ENCODE results near the gene ITGA1.

ITGA1 gene

DNA sequence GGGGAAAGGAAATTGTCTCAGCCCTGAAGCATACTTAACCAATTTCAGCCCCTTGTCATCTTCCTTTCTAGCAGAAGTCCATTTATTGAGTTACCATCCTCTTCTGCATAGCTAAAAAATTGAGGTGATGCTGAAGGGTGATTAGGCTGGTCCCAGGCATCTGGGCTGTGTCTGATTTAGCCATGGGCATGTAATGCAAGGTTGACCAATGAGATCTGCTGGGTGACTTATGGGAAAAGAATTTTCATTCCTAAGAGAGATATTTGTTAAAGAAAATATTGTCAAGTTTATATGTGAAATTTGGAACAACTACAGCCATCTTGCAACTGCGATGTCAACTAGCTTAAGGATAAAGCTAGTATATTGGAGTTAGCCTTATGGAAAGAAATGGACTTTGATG is 206.6 kb downstream of the ITGA1 start:
- no peaks in the 10 kb centered on the region for H3K9me3 Mint-ChIP-seq
- H3K4me1 Mint-ChIP-seq (ENCODE audit: low read depth in 2 of 2) = no peaks in the 10 kb centered on the region
- H3K4me3 Mint-ChIP-seq = no peak overlapping the region
- DNase-seq = no peak
- no peak for ATAC-seq (replicated peaks)
- no peaks in the 10 kb centered on the region for H3K36me3 Mint-ChIP-seq (ENCODE audit: insufficient read depth)
- H3K27me3 Mint-ChIP-seq = peaks cover 17% of the 10 kb centered on the region in 2 donors
- H3K27ac Mint-ChIP-seq = no peak overlapping the region

GRCh38 chr5:52995095-52995494 is 207.4 kb downstream of the ITGA1 start:
- Mint-ChIP-seq H3K4me1 (ENCODE audit: low read depth in 2 of 2) (no peaks in the 10 kb centered on the region), H3K27ac (no peak overlapping the region)
- no peak for ATAC-seq (replicated peaks)

GRCh38 chr5:52995914-52996313 is 208.2 kb downstream of the ITGA1 start:
- Mint-ChIP-seq H3K36me3 (ENCODE audit: insufficient read depth) (no peaks in the 10 kb centered on the region), H3K4me1 (ENCODE audit: low read depth in 2 of 2) (no peaks in the 10 kb centered on the region), H3K4me3 (no peak overlapping the region), H3K27ac (no peak overlapping the region), H3K9me3 (no peaks in the 10 kb centered on the region), H3K27me3 (peaks cover 11 to 12% of the 10 kb centered on the region in 2 donors)
- DNase-seq = no peak
- no peak for ATAC-seq (replicated peaks)

More at GRCh38 chr5:52995095-52995494, 207.4 kb downstream of the ITGA1 start:
- H3K4me3 Mint-ChIP-seq = no peak overlapping the region
- peaks cover 13 to 15% of the 10 kb centered on the region in 2 donors for H3K27me3 Mint-ChIP-seq
- no peaks in the 10 kb centered on the region for H3K9me3 Mint-ChIP-seq
- H3K36me3 Mint-ChIP-seq (ENCODE audit: insufficient read depth) = no peaks in the 10 kb centered on the region
- DNase-seq = no peak

GRCh38 chr5:52996979-52997378 is 209.3 kb downstream of the ITGA1 start:
- no peaks in the 10 kb centered on the region for H3K4me1 Mint-ChIP-seq (ENCODE audit: low read depth in 2 of 2)
- ATAC-seq (replicated peaks) (no peak), DNase-seq (no peak)
- H3K9me3 Mint-ChIP-seq = no peaks in the 10 kb centered on the region
- no peaks in the 10 kb centered on the region for H3K36me3 Mint-ChIP-seq (ENCODE audit: insufficient read depth)
- H3K27me3 Mint-ChIP-seq = peaks cover 10 to 11% of the 10 kb centered on the region in 2 donors
- H3K27ac Mint-ChIP-seq = no peak overlapping the region
- H3K4me3 Mint-ChIP-seq = no peak overlapping the region

- no peak overlapping the region for H3K27ac Mint-ChIP-seq
- DNase-seq (no peak), ATAC-seq (replicated peaks) (no peak)
- no peak overlapping the region for H3K4me3 Mint-ChIP-seq
- peaks cover 6 to 7% of the 10 kb centered on the region in 2 donors for H3K27me3 Mint-ChIP-seq
- no peaks in the 10 kb centered on the region for H3K4me1 Mint-ChIP-seq (ENCODE audit: low read depth in 2 of 2)
- no peaks in the 10 kb centered on the region for H3K9me3 Mint-ChIP-seq
- no peaks in the 10 kb centered on the region for H3K36me3 Mint-ChIP-seq (ENCODE audit: insufficient read depth)
These were observed 209.7 kb downstream of the ITGA1 start for GRCh38 chr5:52997424-52997823.

GRCh38 chr5:52998552-52999313 is 211.0 kb downstream of the ITGA1 start:
- Mint-ChIP-seq H3K36me3 (ENCODE audit: insufficient read depth) (no peaks in the 10 kb centered on the region), H3K9me3 (no peaks in the 10 kb centered on the region), H3K4me1 (ENCODE audit: low read depth in 2 of 2) (no peaks in the 10 kb centered on the region), H3K4me3 (no peak overlapping the region), H3K27me3 (peaks cover 0 to 9% of the 10 kb centered on the region in 2 donors), H3K27ac (no peak overlapping the region)
- DNase-seq (no peak), ATAC-seq (replicated peaks) (no peak)

- Mint-ChIP-seq H3K4me3 (no peak overlapping the region), H3K4me1 (ENCODE audit: low read depth in 2 of 2) (no peaks in the 10 kb centered on the region), H3K36me3 (ENCODE audit: insufficient read depth) (no peaks in the 10 kb centered on the region), H3K27ac (no peak overlapping the region), H3K27me3 (peaks cover 0 to 9% of the 10 kb centered on the region in 2 donors), H3K9me3 (no peaks in the 10 kb centered on the region)
- ATAC-seq (replicated peaks) (no peak), DNase-seq (no peak)
These were observed 211.7 kb downstream of the ITGA1 start for GRCh38 chr5:52999344-52999949.

DNA sequence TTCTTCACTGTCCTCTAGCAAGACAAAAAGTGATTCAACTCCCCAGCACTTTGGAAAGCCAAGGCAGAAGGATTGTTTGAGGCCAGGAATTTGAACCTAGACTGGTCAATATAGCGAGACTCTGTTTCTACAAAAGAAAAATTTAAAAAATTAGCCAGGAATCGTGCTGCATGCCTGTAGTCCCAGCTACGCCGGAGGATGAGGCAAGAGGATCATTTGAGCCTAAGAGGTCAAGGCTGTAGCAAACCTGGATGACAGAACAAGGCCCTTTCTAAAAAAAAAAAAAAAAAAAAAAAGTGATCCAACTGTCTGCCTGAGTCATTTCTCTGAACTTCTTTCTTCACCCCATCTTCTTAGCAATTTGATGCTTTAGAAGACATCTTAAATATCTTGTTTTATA is 213.8 kb downstream of the ITGA1 start:
- DNase-seq (no peak), ATAC-seq (replicated peaks) (no peak)
- no peak overlapping the region for H3K4me3 Mint-ChIP-seq
- H3K27me3 Mint-ChIP-seq = peaks cover 0 to 15% of the 10 kb centered on the region in 2 donors
- no peaks in the 10 kb centered on the region for H3K4me1 Mint-ChIP-seq (ENCODE audit: low read depth in 2 of 2)
- H3K27ac Mint-ChIP-seq = no peak overlapping the region
- no peaks in the 10 kb centered on the region for H3K9me3 Mint-ChIP-seq
- no peaks in the 10 kb centered on the region for H3K36me3 Mint-ChIP-seq (ENCODE audit: insufficient read depth)

DNA sequence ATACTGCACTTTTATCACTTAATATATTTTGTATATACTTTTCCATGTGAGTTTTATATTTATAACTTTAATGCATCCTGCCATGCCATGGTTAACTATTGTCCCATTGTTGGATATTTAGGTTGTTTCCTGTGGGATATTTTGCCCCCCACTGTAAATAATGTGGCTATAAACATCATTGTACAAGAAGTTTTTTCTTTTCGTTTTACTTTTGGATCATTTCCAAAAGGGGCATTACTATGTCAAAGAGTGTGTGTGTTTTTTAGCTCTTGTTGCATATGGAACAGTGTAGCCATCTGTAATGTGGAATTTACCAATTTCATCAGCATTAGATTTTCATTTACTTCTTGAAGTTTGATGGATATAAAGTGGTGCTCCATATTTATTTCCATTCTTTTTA is 214.8 kb downstream of the ITGA1 start:
- Mint-ChIP-seq H3K4me3 (no peak overlapping the region), H3K9me3 (no peaks in the 10 kb centered on the region), H3K27me3 (peaks cover 0 to 15% of the 10 kb centered on the region in 2 donors), H3K36me3 (ENCODE audit: insufficient read depth) (no peaks in the 10 kb centered on the region), H3K4me1 (ENCODE audit: low read depth in 2 of 2) (peaks cover 0 to 1% of the 10 kb centered on the region in 2 donors), H3K27ac (no peak overlapping the region)
- no peak for DNase-seq
- ATAC-seq (replicated peaks) = no peak

- Mint-ChIP-seq H3K27me3 (peaks cover 0 to 15% of the 10 kb centered on the region in 2 donors), H3K27ac (no peak overlapping the region), H3K9me3 (no peaks in the 10 kb centered on the region), H3K36me3 (ENCODE audit: insufficient read depth) (no peaks in the 10 kb centered on the region), H3K4me3 (no peak overlapping the region), H3K4me1 (ENCODE audit: low read depth in 2 of 2) (peaks cover 0 to 1% of the 10 kb centered on the region in 2 donors)
- no peak for ATAC-seq (replicated peaks)
- DNase-seq = no peak
These were observed 215.4 kb downstream of the ITGA1 start for GRCh38 chr5:53003144-53003543.

- Mint-ChIP-seq H3K27me3 (peaks cover 0 to 15% of the 10 kb centered on the region in 2 donors), H3K4me3 (peak overlapping the region in 1 of 2 donors; percentile 18), H3K9me3 (no peaks in the 10 kb centered on the region), H3K36me3 (ENCODE audit: insufficient read depth) (no peaks in the 10 kb centered on the region), H3K27ac (no peak overlapping the region), H3K4me1 (ENCODE audit: low read depth in 2 of 2) (peaks cover 0 to 1% of the 10 kb centered on the region in 2 donors)
- DNase-seq = no peak
- ATAC-seq (replicated peaks) = no peak
These were observed 219.5 kb downstream of the ITGA1 start for GRCh38 chr5:53006911-53007890.

DNA sequence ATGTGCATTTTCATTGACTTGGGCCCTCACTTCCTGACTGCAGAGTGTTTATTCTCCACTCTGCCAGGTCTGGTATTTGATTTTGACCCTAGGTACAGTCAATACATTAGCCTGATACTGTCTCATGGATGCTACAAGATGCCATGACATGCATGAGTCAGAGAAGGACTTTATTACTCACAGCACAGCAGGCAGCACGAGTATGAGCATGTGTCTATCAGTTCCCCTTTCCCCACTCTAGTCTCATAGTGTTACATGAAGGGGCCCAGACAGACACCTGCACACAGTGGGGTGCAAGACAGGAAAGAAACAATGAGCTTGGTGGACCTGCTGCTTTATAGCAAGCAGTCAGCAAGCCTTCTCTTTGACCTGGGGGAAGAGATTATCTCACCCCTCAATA is 221.0 kb downstream of the ITGA1 start:
- peaks cover 0 to 1% of the 10 kb centered on the region in 2 donors for H3K4me1 Mint-ChIP-seq (ENCODE audit: low read depth in 2 of 2)
- ATAC-seq (replicated peaks) = no peak
- H3K9me3 Mint-ChIP-seq = no peaks in the 10 kb centered on the region
- H3K4me3 Mint-ChIP-seq = no peak overlapping the region
- no peak overlapping the region for H3K27ac Mint-ChIP-seq
- H3K27me3 Mint-ChIP-seq = peaks cover 0 to 6% of the 10 kb centered on the region in 2 donors
- DNase-seq = no peak
- H3K36me3 Mint-ChIP-seq (ENCODE audit: insufficient read depth) = no peaks in the 10 kb centered on the region
